T-helper 22 cell (primary cell): Measurements from ENCODE around the gene ATXN2.
"Not testable (repeated sequence)": the region's sequence is repeated elsewhere in the genome, so short reads cannot be mapped to it uniquely, and the experiment has no call there.

Experiments
- DNase-seq: peaks from one replicate; pipeline ENCODE4 v3.0.0-alpha.2; 2020; ENCODE audit warnings: low read depth

ATXN2 gene

DNA sequence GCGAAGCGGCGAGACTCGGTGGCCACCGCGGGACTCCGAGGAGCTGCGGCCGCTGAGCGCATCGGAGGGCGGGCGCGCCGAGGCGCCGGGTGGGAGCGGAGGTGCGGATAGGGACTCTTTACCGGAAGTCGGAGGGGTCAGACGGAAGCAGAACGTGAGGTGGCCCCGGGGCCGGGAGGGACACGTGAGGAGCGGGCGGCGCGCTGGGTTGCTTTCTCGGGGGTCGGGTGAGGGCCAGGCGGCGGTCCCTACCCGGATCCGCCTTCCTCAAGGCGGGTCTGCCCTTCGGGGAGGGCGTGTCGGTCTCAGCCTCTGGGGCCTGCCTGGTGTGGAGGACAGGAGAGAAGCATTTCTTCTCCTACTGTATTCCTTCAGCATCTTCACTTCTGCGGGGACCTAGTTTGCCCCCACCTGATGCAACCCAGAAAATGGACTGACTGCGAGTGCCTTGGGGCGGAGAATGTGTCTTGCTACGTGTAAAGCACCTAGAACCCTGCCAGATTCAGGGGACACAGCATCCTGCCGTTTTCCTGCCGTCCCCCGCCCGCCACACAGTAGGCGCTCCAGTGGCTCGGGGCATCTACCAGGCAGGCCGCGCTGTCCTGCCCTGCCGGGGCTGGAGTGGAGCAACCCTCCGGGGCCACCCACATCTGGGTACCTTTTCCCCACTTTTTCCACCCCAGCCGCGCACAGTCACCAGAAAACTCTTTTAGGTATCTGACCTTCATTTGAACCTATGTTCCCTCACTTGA lies 514 bp upstream of the ATXN2 start:
- DNase-seq, result peak; percentile 80

DNA sequence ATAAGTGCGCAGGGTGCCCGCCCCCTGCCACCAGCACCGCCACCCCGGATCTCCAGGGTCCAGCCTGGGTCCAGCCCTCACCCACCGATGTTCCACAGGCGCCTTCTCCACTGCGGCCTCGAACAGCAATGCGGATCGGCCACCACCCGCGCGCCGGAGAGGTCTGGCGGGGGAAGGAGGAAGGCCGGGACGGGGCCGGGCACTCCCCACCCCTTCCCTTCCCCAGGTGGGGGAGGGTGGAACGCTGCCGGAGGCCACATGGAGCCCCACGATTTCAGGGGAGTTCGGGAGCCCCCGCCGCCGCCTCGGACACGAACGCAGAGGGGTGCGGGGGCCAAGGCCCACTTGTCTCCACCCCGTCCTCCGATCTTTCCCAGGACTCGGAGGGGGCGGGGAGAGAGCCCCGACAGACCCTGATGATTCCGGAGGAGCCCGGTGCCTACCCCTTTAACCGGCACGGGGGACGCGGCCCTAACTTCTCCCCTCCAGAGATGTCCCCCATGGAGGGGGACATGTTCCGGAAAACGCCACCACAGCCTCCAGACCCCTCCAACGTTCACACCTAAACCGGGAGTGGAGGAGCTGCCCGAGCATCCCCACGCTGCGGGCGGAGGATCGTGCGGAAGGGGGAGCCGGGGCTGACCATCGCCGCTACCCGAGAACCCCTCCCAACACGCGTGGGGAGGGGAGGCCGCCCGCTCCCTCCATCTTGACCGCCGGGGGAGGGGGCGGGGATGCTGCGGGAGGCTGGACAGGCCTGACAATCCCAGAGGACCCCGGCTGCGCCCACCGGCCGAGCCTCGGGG lies 1.1 kb downstream of the ATXN2 start:
- DNase-seq, result peak; percentile 6

DNA sequence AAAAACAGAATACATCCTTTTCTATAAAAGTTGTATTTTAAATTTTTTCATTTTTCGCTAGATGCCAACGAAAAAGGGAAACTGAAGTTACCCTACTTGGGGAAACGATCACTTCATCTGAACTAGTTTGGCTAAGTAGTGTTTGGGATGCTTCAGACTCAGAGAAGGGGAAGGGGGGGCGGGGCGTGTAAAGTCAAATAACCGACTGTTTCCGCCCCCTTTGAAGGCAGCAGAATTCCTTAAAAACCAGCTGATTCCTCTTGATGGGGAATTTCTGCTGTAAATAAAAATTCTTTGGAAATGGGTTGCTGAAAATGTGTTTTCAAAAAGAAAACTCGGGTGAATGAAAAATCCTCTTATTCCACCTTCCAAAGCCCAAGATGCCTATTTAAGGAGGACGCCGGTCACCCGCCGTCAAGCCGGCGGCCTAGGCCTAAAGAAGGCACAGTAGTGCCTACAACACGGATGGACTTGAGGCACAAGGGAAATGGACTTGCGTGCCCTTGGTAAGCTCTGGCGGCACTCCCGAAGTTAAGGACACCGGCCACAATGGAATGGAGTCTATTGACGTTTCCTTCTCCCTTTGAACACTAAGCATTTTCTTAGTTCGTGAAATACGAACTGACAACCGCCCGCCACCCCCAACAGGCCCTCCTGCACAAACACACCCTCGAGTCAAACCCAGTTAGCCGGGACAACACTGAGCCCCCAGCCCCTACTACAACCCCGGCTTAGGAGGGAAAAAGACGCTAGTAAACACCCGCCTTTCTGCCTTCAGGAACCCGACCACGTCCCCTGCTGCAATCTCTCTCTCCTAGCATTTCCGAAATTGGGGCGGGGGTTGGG lies 1.9 kb downstream of the ATXN2 start:
- DNase-seq, result no peak

DNA sequence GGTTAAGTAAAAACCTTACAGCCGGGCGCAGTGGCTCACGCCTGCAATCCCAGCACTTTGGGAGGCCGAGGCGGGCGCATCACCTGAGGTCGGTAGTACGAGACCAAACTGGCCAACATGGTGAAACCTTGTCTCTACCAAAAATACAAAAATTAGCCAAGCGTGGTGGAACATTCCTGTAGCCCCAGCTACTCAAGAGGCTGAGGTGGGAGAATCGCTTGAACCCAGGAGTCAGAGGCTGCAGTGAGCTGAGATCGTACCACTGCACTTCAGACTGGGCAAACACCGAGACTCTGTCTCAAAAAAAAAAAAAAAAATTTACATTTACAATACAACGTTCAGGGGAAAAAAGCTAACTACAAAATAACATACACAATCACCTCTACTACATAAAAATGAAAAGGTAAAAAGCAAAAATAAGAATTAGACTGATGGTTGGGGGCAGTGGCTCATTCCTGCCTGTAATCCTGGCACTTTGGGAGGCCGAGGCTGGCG lies 3.7 kb downstream of the ATXN2 start:
- DNase-seq, result not testable (repeated sequence)

DNA sequence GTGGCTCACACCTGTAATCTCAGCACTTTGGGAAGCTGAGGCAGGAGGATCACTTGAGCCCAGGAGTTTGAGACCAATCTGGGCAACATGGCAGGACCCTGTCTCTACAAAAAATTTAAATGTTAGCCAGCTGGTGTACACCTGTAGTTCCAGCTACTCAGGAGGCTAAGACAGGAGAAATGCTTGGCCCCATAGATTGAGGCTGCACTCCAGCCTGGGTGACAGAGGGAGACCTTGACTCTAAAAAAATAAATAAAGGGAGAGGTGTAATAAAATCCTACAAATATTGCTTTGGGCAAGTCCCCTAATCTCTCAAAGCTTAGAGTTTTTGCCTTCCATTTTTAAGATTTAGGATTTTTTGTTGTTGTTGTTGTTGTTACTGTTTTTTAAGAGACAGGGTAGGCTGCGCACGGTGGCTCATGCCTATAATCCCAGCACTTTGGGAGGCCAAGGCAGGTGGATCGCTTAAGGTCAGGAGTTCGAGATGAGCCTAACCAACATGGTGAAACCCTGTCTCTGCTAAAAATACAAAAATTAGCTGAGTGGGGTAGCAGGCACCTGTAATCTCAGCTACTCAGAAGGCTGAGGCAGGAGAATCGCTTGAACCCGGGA lies 7.6 kb downstream of the ATXN2 start:
- not testable (repeated sequence) for DNase-seq

DNA sequence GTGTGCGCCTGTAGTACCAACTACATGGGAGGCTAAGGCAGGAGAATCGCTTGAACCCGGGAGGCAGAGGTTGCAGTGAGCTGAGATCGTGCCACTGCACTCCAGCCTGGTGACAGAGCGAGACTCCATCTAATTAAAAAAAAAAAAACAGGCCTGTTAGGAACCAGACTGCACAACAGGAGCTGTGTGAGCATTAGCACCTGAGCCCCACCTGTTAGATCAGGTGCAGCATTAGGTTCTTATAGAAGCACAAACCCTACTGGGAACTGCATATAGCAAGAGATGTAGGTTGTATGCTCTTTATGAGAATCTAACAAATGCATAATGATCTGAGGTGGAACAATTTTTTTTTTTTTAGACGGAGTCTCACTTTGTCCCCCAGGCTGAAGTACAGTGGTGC lies 8.6 kb downstream of the ATXN2 start:
- DNase-seq, result no peak

DNA sequence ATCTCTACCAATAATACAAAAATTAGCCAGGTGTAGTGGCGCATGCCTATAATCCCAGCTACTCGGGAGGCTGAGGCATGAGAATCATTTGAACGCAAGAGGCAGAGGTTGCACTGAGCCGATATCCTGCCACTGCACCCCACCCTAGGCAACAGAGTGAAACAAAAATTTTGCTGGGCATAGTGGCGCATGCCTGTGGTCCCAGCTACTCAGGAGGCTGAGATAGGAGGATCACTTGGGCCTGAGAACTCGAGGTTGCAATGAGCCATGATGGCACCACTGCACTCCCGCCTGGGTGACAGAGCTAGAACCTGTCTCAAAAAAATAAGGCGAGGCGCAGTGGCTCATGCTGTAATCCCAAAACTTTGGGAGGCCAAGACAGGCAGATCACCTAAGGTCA lies 9.5 kb downstream of the ATXN2 start:
- DNase-seq, result no peak

DNA sequence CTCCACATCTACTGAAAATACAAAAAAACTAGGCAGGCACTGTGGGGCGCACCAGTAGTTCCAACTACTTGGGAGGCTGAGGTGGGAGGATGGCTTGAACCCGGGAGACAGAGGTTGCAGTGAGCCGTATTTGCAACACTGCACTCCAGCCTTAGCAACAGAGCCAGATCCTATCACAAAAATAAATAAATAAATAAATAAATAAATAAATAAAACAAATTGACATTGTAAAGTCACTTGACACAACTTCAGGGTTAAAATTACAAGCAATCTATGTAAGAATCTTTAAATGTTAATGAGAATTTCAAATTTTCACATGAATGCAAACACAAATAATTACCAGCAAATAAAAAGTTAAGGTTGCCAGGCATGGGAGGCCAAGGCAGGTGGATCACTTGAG lies 11.1 kb downstream of the ATXN2 start:
- DNase-seq, result no peak

DNA sequence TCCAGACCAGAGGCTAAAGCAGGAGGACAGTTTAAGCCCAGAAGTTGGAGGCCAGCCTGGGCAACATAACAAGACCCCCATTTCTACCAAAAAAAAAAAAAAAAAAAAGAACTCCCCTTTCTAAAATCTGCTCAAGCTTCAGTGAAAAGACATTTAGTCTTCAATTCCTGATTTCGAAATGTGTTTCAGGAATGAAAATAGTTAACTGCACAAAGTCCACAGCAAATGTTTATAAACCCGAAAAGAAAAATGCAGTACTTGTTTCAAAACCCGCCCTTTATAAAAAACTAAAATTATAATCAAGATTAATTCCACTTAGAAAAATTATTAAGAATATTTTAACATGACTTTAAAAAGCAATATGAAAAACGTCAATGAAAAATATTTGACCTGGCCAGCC lies 12.1 kb downstream of the ATXN2 start:
- no peak for DNase-seq

DNA sequence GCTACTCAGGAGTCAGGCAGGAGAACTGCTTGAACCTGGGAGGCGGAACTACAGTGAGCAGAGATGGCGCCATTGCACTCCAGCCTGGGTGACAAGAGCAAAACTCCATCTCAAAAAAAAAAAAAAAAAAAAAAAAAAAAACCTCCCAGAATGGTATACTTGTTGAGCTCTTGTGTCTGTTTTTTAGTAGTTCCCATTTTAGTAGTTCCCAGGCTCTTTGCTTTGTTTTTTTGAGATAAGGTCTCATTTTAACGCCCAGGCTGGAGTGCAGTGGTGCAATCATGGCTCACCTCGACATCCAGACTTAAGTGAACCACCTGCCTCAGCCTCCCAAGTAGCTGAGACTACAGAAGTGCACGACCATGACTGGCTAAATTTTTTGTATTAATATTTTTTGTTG lies 13.4 kb downstream of the ATXN2 start:
- no peak for DNase-seq

DNA sequence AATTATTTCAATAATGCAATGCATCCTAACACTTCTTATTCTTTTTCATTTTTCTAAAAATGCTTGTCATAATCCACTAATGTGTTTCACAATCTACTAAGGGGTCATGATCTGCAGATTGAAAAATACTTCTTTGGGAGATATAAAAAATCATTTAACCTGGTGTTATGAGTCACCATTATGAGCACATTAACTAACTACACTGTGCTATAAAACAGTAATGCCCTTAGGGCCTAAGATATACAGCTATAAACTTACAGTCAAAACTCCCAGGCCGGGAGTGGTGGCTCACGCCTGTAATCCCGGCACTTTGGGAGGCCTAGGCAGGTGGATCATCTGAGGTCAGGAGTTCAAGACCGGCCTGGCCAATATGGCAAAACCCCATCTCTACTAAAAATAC lies 14.2 kb downstream of the ATXN2 start:
- DNase-seq, result no peak

DNA sequence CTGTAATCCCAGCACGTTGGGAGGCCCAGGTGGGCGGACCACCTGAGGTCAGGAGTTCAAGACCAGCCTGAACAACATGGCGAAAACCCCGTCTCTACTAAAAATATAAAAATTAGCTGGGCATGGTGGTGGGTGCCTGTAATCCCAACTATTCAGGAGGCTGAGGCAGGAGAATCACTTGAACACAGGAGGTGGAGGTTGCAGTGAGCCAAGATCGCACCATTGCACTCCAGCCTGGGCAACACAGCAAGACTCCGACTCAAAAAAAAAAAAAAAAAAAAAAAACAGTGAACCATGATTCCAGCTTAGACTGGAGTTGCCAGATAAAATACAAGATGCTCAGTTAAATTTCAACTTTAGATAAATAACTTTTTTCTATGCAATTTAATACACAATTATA lies 15.6 kb downstream of the ATXN2 start:
- DNase-seq, result not testable (repeated sequence)

DNA sequence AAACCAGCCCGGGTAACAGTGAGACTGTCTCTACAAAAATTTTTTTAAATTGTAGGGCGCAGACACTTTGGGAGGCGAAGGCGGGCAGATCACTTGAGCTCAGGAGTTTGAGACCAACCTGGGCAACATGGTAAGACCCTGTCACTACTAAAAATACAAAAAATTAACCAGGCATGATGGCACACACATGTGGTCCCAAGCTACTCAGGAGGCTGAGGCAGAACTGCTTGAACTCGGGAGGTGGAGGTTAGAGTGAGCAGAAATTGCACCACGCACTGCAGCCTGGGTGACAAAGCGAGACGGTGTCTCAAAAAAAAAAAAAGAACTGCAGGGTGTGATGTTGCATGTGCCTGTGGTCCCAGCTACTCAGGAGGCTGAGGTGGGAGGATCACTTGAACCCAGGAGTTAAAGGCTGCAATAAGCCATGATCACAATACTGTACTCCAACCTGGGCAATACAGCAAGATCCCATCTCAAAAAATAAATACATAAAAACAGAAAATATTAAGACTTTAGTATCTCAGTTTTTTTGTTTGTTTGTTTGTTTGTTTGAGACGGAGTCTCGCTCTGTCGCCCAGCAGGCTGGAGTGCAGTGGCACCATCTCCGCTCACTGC lies 16.9 kb downstream of the ATXN2 start:
- DNase-seq, result no peak

DNA sequence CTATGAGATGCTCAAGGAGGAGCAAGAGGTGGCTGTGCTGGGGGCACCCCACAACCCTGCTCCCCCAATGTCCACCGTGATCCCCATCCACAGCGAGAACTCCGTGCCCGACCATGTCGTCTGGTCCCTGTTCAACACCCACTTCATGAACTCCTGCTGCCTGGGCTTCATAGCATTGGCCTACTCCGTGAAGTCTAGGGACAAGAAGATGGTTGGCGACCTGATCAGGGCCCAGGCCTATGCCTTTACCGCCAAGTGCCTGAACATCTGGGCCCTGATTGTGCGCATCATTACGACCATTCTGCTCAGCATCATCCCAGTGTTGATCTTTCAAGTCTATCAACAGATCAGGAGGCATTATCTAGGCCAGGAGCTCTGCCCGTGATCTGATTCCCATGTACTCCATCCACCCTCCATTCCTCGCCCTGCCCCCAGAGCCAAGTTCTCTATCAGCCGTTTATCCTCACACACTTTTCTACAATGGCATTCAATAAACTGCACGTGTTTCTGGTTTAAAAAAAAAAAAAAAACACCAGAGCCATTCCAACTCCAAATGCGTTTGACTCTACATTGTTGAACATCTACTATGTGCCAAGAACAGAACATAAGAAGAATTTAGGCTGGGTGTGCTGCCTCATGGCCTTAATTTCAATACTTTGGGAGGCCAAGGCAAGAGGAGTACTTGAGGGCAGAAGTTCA lies 17.5 kb downstream of the ATXN2 start:
- DNase-seq, result no peak

DNA sequence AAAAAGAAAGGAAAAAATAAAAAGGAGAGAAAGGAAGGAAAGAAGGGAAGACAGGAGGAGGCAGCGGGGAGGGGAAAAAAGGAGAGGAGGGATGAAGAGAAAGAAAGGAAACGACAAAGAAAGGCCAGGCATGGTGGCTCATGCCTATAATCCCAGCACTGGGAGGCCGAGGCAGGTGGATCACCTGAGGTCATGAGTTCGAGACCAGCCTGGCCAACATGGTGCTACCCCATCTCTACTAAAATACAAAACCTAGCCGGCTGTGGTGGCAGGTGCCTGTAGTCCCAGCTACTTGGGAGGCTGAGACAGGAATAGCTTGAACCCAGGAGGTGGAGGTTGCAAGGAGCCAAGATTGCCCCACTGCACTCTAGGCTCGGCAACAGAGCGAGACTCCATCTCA lies 18.4 kb downstream of the ATXN2 start:
- no peak for DNase-seq

DNA sequence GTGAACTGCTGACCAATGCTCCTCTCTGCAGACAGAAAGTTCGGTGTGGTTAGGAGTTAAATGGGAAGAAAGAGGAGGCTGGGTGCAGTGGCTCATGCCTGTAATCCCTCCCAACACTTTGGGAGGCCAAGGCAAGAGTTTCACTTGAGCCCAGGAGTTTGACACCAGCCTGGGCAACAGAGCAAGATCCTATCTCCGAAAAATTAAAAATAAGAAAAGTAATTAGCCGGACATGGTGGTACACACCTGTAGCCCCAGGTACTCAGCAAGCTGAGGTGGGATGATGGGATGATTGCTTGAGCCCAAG lies 19.0 kb downstream of the ATXN2 start:
- DNase-seq, result no peak

DNA sequence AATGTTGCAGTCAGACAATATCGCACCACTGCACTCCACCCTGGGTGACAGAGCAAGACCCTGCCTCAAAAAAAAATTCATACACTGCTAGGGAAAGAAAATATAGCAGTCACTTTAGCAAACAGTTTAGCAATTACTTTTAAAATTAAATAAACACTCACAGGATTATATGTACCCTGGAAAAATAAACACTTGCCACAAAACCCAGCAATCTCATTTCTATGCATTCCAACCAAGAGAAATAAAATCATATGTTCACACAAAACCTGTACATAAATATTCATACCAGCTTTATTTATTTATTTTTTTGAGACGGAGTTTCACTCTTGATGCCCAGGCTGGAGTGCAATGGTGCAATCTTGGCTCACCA lies 20.2 kb downstream of the ATXN2 start:
- DNase-seq, result no peak

DNA sequence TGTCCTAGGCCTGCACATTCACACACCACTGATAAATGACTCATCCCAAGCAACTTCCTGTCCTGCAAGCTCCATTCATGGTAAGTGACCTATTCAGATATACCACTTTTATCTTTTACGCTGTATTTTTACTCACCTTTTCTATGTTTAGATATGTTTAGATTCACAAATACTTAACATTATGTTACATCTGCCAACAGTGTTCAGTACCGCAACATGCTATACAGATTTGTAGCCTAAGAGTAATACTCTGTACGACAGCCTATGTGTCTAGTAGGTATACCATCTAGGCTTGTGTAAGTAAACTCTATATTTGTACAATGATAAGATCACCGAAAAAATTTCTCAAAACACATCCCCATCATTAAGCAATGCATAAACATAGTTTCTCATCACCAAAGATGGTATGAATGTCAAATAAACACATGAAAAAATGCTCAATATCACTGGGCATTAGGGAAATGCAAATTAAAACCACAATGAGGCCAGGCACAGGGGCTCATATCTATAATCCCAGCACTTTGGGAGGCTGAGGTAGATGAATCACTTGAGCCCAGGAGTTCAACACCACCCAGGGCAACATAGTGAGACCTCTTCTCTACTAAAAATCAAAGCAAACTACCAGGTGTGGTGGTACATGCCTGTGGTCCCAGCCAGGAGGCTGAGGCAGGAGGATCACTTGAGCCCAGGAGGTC lies 20.7 kb downstream of the ATXN2 start:
- DNase-seq, result no peak

DNA sequence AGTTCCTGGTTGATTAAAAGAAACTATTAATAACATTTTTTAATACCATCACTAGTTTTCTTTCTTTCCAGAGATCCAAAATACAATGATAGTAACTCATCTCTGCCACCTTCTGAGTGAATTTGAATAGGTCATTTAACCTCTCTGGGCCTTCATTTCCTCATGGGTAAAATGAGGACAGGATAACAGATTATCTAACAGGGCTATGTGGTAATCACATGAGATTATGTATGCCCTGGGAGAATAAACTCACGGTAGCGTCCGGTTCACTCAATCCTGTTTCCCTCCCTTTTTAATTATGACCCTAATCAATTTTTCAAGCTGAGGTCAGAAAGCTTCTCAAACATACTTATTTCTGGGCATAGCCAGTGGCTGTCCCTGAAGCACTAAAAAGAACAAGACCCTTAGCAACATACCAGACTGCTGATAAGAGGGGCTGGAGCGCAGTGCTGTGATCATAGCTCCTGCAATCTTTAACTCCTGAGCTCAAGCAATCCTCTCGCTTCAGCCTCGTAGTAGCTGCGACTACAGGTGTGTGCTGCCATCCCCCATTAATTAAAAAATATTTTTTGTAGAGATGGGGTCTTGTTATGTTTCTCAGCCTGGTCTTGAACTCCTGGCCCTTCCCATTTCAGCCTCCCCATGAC lies 24.2 kb downstream of the ATXN2 start:
- no peak for DNase-seq

DNA sequence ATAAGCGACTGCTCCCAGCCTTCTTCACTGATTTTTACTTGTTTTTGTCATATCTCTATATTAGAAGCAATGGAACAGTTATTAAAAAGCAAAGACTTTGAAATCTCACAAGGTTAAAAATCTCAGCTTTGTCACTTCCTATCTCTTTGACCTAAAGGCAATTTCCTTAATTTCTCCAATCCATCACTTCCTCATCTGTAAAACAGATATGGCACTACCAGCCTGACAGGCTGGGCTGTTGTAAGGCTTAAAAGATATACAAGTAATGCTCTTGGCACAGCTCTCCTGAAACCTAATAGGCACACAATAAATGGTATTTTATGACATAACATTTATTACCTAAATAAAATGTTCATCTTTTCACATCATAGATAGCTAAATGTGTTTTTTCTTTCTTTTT lies 25.6 kb downstream of the ATXN2 start:
- no peak for DNase-seq
